HG03159 (cell line): ENCODE measurements around the gene SV2A.
"Not testable (repeated sequence)": the region's sequence is repeated elsewhere in the genome, so short reads cannot be mapped to it uniquely, and the experiment has no call there.

ENCODE experiments used
- ATAC-seq: cut with Tn5 transposase; IDR thresholded peaks from one replicate; pipeline ENCODE4 v1.9.1; 2021; ENCODE audit warnings: mild to moderate bottlenecking, moderate library complexity; ENCODE audit not compliant: unreplicated experiment

The SV2A gene, protein sequence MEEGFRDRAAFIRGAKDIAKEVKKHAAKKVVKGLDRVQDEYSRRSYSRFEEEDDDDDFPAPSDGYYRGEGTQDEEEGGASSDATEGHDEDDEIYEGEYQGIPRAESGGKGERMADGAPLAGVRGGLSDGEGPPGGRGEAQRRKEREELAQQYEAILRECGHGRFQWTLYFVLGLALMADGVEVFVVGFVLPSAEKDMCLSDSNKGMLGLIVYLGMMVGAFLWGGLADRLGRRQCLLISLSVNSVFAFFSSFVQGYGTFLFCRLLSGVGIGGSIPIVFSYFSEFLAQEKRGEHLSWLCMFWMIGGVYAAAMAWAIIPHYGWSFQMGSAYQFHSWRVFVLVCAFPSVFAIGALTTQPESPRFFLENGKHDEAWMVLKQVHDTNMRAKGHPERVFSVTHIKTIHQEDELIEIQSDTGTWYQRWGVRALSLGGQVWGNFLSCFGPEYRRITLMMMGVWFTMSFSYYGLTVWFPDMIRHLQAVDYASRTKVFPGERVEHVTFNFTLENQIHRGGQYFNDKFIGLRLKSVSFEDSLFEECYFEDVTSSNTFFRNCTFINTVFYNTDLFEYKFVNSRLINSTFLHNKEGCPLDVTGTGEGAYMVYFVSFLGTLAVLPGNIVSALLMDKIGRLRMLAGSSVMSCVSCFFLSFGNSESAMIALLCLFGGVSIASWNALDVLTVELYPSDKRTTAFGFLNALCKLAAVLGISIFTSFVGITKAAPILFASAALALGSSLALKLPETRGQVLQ

GRCh38 chr1:149917571-149918144 is at the start of gene SV2A:
TSS of gene SV2A (minus strand) at chr1:149917844. CDS start at chr1:149913840, 4,004 bp downstream.
- ATAC-seq = no peak

GRCh38 chr1:149967041-149967440 is 49.4 kb upstream of the SV2A start:
- no peak for ATAC-seq

DNA sequence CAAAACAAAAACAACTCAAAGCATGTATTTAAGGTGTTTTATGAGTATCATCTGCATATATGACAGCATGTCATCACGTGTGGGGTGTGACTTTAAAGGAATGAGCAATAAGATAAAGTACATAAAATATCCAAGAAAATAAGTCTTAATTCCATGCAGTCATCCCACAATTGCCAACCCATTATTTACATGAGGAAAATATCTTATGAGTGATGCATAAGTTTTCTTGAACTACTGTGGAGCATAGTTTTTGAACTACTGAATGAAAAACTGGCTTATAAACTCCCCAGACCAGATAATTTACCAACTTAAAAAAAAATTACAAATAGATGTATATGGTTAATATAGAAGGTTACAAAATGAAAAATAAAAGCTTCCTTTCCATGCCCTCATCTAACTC is 48.8 kb upstream of the SV2A start:
- no peak for ATAC-seq

- ATAC-seq = no peak
These were observed 47.8 kb upstream of the SV2A start for GRCh38 chr1:149965440-149965839.

DNA sequence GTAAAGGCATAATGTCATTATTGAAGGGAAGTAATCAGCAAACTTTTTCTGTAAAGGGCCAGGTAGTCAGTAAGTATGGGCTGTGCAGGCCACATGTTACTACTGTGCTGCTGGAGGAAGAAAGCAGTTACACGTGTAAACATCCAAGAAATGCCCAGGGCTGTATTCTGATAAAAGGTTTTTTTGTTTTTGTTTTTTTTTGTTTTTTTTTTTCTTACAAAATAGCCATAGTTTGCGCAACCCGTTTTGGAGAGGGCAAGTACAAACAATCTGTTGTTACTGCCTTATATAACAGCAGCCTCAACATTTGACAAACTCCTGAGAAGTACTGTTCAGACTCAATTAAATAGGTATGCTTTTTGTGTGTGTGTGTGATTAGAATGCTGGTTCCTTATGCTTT is 45.7 kb upstream of the SV2A start:
- ATAC-seq = no peak

GRCh38 chr1:149962736-149963135 is 45.1 kb upstream of the SV2A start:
- no peak for ATAC-seq

GRCh38 chr1:149962039-149962647 is 44.5 kb upstream of the SV2A start:
- ATAC-seq = no peak

DNA sequence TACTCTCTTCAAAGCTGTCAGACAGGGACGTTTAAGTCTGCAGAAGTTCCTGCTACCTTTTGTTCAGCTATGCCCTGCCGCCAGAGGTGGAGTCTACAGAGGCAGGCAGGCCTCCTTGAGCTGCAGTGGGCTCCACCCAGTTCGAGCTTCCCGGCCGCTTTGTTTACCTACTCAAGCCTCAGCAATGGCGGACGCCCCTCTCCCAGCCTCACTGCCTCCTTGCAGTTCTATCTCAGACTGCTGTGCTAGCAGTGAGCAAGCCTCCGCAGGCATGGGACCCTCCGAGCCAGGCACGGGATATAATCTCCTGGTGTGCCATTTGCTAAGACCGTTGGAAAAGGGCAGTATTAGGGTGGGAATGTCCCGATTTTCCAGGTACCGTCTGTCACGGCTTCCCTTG is 39.9 kb upstream of the SV2A start:
- ATAC-seq = not testable (repeated sequence)

- no peak for ATAC-seq
These were observed 32.3 kb upstream of the SV2A start for GRCh38 chr1:149949911-149950310.

DNA sequence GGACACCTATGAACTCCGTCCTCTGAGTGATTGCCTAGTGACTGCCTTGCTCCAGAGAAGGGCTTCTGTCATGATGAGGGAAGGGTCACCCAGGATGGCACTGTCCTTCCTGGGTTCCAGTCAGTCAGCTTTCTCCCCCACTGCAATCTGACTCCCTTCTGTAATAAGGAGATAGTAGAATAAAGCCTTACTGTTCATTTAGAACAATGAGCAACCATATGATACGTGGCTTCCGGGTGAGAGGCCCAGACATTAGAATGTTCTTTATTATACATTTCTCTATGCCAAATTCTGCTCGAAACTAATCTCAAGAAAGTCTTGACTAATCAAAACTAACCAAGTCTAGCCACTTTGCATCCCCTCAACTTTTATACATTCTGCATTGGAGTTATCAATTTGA is 27.6 kb upstream of the SV2A start:
- ATAC-seq = no peak

- ATAC-seq = no peak
These were observed 25.2 kb upstream of the SV2A start for GRCh38 chr1:149942885-149943284.

GRCh38 chr1:149942207-149942606 is 24.6 kb upstream of the SV2A start:
- no peak for ATAC-seq

DNA sequence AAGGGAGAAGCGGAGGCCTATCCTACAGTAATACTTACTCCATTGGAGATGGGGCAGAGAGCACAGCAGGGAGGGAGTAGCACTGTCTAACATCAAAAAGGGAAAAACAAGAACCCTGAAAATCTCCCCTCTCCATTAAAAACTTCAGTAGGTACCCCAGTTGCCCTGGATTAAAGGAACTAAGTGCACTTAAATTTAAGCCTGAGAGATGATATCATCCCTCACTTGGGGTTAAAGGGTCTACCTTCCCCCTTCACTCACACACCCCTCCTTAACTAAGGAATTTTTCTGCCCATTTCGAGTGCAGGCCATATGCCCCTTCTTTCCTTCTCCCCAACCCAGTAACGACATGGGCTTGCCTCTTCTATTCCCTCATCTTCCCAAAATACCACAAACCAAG is 22.8 kb upstream of the SV2A start:
- ATAC-seq = no peak

DNA sequence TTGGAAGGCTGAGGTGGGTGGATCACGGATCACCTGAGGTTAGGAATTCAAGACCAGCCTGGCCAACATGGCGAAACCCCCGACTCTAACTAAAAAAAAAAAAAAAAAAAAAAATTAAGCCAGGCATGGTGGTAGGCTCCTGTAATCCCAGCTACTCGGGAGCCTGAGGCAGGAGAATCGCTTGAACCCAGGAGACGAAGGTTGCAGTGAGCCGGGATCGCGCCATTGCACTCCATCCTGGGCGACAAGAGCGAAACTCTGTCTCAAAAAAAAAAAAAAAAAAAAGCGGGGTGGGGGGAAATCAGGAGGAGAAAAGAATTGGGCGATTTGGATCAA is 21.0 kb upstream of the SV2A start:
- ATAC-seq = not testable (repeated sequence)

DNA sequence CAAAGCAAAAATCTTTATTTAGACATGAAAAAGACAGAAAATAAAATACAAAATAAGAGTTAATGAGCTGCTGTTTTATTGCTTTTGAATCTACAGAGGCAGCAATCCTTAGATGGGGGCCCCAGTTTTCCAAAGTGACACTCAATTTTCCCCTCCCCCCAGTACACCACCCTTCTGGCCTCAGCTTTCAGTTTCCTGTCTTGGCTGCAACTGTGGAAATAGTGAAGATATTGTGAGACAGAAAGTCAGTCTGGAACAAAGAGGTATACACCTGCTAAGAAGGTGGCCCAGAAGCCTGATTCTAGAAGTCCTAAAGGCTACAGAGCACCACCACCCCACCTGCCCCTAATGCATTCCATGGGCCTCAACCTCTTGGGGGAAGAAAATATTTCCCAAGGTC is 20.1 kb upstream of the SV2A start:
- ATAC-seq = no peak

GRCh38 chr1:149936992-149937705 is 19.5 kb upstream of the SV2A start:
- ATAC-seq = no peak

DNA sequence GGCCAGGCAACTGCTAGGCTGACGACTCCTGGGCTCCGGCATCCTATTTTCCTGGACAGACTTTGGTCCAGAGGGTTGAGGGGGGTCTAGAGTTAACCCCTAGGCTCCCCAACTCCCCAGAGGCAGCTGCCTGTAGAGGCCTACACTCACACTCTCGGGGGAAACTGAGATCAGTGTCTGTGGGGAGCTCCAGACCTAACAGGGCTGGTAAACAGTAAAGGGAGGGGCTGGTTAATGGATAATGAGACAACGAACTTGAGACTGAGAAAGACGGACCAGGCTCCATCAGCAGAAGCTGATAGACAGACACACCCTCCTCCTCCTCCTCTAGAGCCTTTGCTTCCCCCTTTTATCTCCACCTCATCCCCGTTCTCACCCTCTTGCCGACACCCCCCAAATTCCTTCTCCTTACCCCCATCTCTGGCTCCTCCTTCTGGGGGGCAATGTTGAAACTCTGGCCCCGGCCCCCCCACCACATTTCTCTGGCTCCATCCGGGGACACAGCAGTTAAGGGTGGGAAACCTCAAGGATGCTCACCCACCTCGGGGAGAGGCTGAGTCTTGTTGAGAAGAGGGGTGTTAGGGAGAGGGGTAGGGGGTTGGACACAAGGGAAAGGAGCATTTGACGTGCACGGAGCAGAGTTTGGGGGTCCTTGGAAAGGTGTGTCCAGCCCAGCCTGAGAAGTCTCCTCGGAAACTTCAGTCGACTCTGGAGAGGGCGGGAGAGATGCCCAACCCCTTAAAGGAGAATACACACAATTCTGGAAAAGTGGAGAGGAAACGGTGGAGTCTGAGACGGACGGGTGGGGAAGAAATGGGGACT is 18.7 kb upstream of the SV2A start, which contains the start of gene MTMR11:
TSS of gene MTMR11 (minus strand) at position 710 of the 822 bp plus-strand sequence. CDS start at position 478, 232 bp downstream.
- ATAC-seq = no peak

GRCh38 chr1:149934356-149934755 is 16.7 kb upstream of the SV2A start:
- no peak for ATAC-seq

GRCh38 chr1:149933208-149933607 is 15.6 kb upstream of the SV2A start:
- ATAC-seq = no peak

DNA sequence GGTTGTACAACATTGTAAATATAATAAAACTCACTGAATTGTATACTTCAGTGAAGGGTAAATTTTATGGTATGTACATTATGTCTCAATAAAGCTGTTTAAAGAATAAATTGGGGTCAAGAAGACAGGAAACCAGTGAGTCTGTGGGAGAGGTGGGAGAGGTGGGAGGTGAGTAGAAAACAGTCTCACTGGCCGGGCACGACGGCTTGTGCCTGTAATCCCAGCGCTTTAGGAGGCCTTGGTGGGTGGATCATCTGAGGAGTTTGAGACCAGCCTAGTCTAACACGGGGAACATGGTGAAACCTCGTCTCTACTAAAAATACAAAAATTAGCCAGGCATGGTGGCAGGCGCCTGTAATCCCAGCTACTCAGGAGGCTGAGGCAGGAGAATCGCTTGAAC is 14.8 kb upstream of the SV2A start:
- ATAC-seq = no peak
